GM23338 (cell line): Measurements from ENCODE around the gene AIMP1. TPM values are rescaled to one million over a fixed set of nuclear protein-coding genes. Genes with fewer than 3 reads are reported as not detected.

Experiments used
- ATAC-seq: fragments of 200-7000 bp; cut with Tn5 transposase; 3 replicates; pipeline ENCODE4 v1.9.1; 2020
- DNase-seq: peaks from one replicate; pipeline ENCODE4 v3.0.0-alpha.2; 2015; ENCODE audit warnings: low spot score
- H2AFZ ChIP-seq: fragments of 200-600 bp; sonication (generic); 2 replicates; pipeline ENCODE4 v1.8.0; 2016; ENCODE audit warnings: antibody characterized with exemption, mild to moderate bottlenecking, moderate library complexity
- H3F3A ChIP-seq: fragments of 200-600 bp; sonication (generic); replicated peaks from 2 replicates; pipeline ENCODE4 v1.8.0; 2017; ENCODE audit warnings: antibody characterized with exemption, mixed run types, low read depth
- H3K27ac ChIP-seq: fragments of 200-600 bp; sonication (generic); 2 replicates; pipeline ENCODE4 v1.6.1; 2016; ENCODE audit warnings: low read depth
- H3K27me3 ChIP-seq: fragments of 200-600 bp; sonication (generic); 2 replicates; pipeline ENCODE4 v1.8.0; 2016; ENCODE audit warnings: mild to moderate bottlenecking, mixed run types, moderate library complexity; ENCODE audit not compliant: insufficient read depth
- H3K36me3 ChIP-seq: fragments of 200-600 bp; sonication (generic); 2 replicates; pipeline ENCODE4 v1.8.0; 2016; ENCODE audit warnings: mild to moderate bottlenecking; ENCODE audit not compliant: insufficient read depth
- H3K4me1 ChIP-seq: fragments of 200-600 bp; sonication (generic); 2 replicates; pipeline ENCODE4 v1.8.0; 2016; ENCODE audit warnings: mild to moderate bottlenecking, moderate library complexity; ENCODE audit not compliant: insufficient read depth
- H3K4me2 ChIP-seq: fragments of 200-600 bp; sonication (generic); 2 replicates; pipeline ENCODE4 v1.7.1; 2017; ENCODE audit warnings: mixed run types
- H3K4me3 ChIP-seq: fragments of 200-600 bp; sonication (generic); 2 replicates; pipeline ENCODE4 v1.6.1; 2016; ENCODE audit warnings: mixed run types
- H3K79me2 ChIP-seq: fragments of 200-600 bp; sonication (generic); replicated peaks from 2 replicates; pipeline ENCODE4 v1.8.0; 2017; ENCODE audit warnings: mild to moderate bottlenecking; ENCODE audit not compliant: insufficient read depth
- H3K9me2 ChIP-seq: fragments of 200-600 bp; sonication (generic); 2 replicates; pipeline ENCODE4 v1.8.0; 2017; ENCODE audit not compliant: insufficient read depth
- H4K20me1 ChIP-seq: fragments of 200-600 bp; sonication (generic); replicated peaks from 2 replicates; pipeline ENCODE4 v1.8.0; 2017; ENCODE audit warnings: mild to moderate bottlenecking; ENCODE audit not compliant: insufficient read depth
- H3K27ac Mint-ChIP-seq: 2 replicates; pipeline ENCODE4 v1.8.0; 2020; ENCODE audit warnings: inconsistent platforms, mild to moderate bottlenecking, moderate library complexity, mixed read lengths
- H3K27me3 Mint-ChIP-seq: 3 replicates; pipeline ENCODE4 v1.8.0; 2022; ENCODE audit warnings: low read depth, mild to moderate bottlenecking, moderate library complexity, mixed read lengths, inconsistent platforms; ENCODE audit not compliant: insufficient read depth, poor library complexity
- H3K36me3 Mint-ChIP-seq: 3 replicates; pipeline ENCODE4 v1.8.0; 2021; ENCODE audit warnings: low read depth, mild to moderate bottlenecking, inconsistent platforms, moderate library complexity, mixed read lengths
- H3K4me1 Mint-ChIP-seq: 3 replicates; pipeline ENCODE4 v1.8.0; 2020; ENCODE audit warnings: mild to moderate bottlenecking, inconsistent platforms, mixed read lengths
- H3K4me3 Mint-ChIP-seq: 3 replicates; pipeline ENCODE4 v1.8.0; 2021; ENCODE audit warnings: moderate library complexity, mild to moderate bottlenecking, inconsistent platforms, mixed read lengths
- H3K9me3 Mint-ChIP-seq: 3 replicates; pipeline ENCODE4 v1.8.0; 2020; ENCODE audit warnings: moderate library complexity, mild to moderate bottlenecking, inconsistent platforms, mixed read lengths
- CREB1 ChIP-seq: fragments of 250-450 bp; sonication (Bioruptor Pico); IDR thresholded peaks from 2 replicates; pipeline ENCODE4 v1.5.0; 2020; ENCODE audit warnings: low read depth, mild to moderate bottlenecking, moderate library complexity
- ETS1 ChIP-seq: IDR thresholded peaks from 2 replicates; pipeline ENCODE4 v1.6.1; 2016; ENCODE audit warnings: antibody characterized with exemption
- EZH2 ChIP-seq: fragments of 200-600 bp; sonication (generic); IDR thresholded peaks from one replicate; pipeline ENCODE4 v1.8.0; 2017; ENCODE audit warnings: antibody characterized with exemption, mild to moderate bottlenecking, low read depth; ENCODE audit not compliant: unreplicated experiment
- EZH2phosphoT487 ChIP-seq: fragments of 200-600 bp; sonication (generic); IDR thresholded peaks from one replicate; pipeline ENCODE4 v1.8.1; 2018; ENCODE audit warnings: antibody characterized with exemption; ENCODE audit not compliant: unreplicated experiment
- JUNB ChIP-seq: IDR thresholded peaks from one replicate; pipeline ENCODE4 v1.6.1; 2016; ENCODE audit warnings: antibody characterized with exemption; ENCODE audit not compliant: unreplicated experiment
- NANOG ChIP-seq: IDR thresholded peaks from 2 replicates; pipeline ENCODE4 v1.6.1; 2016; ENCODE audit warnings: antibody characterized with exemption, borderline replicate concordance
- POLR2AphosphoS5 ChIP-seq: IDR thresholded peaks from 2 replicates; pipeline ENCODE4 v1.6.1; 2016; ENCODE audit warnings: antibody characterized with exemption, low read depth
- REST ChIP-seq: IDR thresholded peaks from one replicate; pipeline ENCODE4 v1.6.1; 2018; ENCODE audit warnings: antibody characterized with exemption; ENCODE audit not compliant: unreplicated experiment
- STAT1 ChIP-seq: IDR thresholded peaks from one replicate; pipeline ENCODE4 v1.6.1; 2016; ENCODE audit warnings: antibody characterized with exemption; ENCODE audit not compliant: unreplicated experiment
- ZNF331 ChIP-seq: fragments of 250-450 bp; sonication (Bioruptor Pico); IDR thresholded peaks from 2 replicates; pipeline ENCODE4 v1.5.0; 2020; ENCODE audit warnings: low read depth, mild to moderate bottlenecking, moderate library complexity
- ZNF462 ChIP-seq: fragments of 250-450 bp; sonication (Bioruptor Pico); IDR thresholded peaks from 2 replicates; pipeline ENCODE4 v1.5.0; 2020; ENCODE audit warnings: mild to moderate bottlenecking, moderate library complexity
- polyA plus RNA-seq: library from polyadenylated mRNA; unstranded; fragments of >200 nt; fragmentation: Nextera tagmentation; extraction: Ambion mirVana; gene quantifications from 2 replicates; pipeline ENCODE4 v1.2.1, GENCODE V29; 2016
- total RNA-seq: library from RNA; depleted of rRNA; stranded (reverse); fragments of >200 nt; shearing (Covaris generic); gene quantifications from 2 replicates; pipeline ENCODE4 v1.2.3, GENCODE V29; 2014

Gene AIMP1
- total and polyA plus RNA-seq, 2 experiments from 2014 or later = 34.5 to 200 TPM

GRCh38 chr4:106339431-106339830, 23.1 kb downstream of the AIMP1 start:
- H3K79me2 ChIP-seq = peaks cover 29% of the 10 kb centered on the region
- H3K4me1 Mint-ChIP-seq = peaks cover 5% of the 10 kb centered on the region; the same call in 2 of the 3 replicates
- no peaks in the 10 kb centered on the region for H3F3A ChIP-seq
- peaks cover 46% of the 10 kb centered on the region for H3K36me3 Mint-ChIP-seq
- peaks cover 4% of the 10 kb centered on the region; the same call in 1 of the 2 replicates for H3K4me1 ChIP-seq
- H2AFZ ChIP-seq = no peak overlapping the region
- H3K4me3 ChIP-seq = no peak overlapping the region
- H3K4me2 ChIP-seq = no peak overlapping the region
- 0 out of 2 replicates have a peak, but pooled peaks cover under 1% of the 10 kb centered on the region for H4K20me1 ChIP-seq
- no peaks in the 10 kb centered on the region for H3K9me2 ChIP-seq
- no peak for TF ChIP-seq ETS1
- no peak for TF ChIP-seq NANOG
- TF ChIP-seq CREB1 (CRISPR knock-in tag) = no peak
- no peak for TF ChIP-seq ZNF331
- no peak for TF ChIP-seq POLR2AphosphoS5
- TF ChIP-seq STAT1 = no peak
- no peak for TF ChIP-seq JUNB
- TF ChIP-seq EZH2phosphoT487 = no peak
- ATAC-seq (no peak), DNase-seq (no peak)
- H3K27ac Mint-ChIP-seq = no peak overlapping the region
- no peaks in the 10 kb centered on the region for H3K27me3 ChIP-seq
- no peak overlapping the region for H3K27ac ChIP-seq
- peaks cover 7% of the 10 kb centered on the region; the same call in 2 of the 3 replicates for H3K9me3 Mint-ChIP-seq
- peaks cover 15% of the 10 kb centered on the region for H3K36me3 ChIP-seq
- H3K27me3 Mint-ChIP-seq = no peaks in the 10 kb centered on the region
- H3K4me3 Mint-ChIP-seq = no peak overlapping the region

GRCh38 chr4:106340774-106341173, 24.4 kb downstream of the AIMP1 start:
- peaks cover 7% of the 10 kb centered on the region; the same call in 2 of the 3 replicates for H3K9me3 Mint-ChIP-seq
- no peak overlapping the region for H3K4me2 ChIP-seq
- H3K27me3 ChIP-seq = no peaks in the 10 kb centered on the region
- no peak overlapping the region for H3K27ac Mint-ChIP-seq
- H3K36me3 ChIP-seq = peaks cover 15% of the 10 kb centered on the region
- peaks cover 29% of the 10 kb centered on the region for H3K79me2 ChIP-seq
- no peak overlapping the region for H3K4me3 ChIP-seq
- no peaks in the 10 kb centered on the region for H3K27me3 Mint-ChIP-seq
- H3K4me1 ChIP-seq = peaks cover 4% of the 10 kb centered on the region; the same call in 1 of the 2 replicates
- peaks cover 40% of the 10 kb centered on the region for H3K36me3 Mint-ChIP-seq
- H2AFZ ChIP-seq = no peak overlapping the region
- TF ChIP-seq REST = no peak
- no peak for TF ChIP-seq EZH2
- TF ChIP-seq ZNF462 (CRISPR knock-in tag) = no peak
- TF ChIP-seq ZNF331 = no peak
- H3K4me1 Mint-ChIP-seq = peaks cover 8% of the 10 kb centered on the region; the same call in 2 of the 3 replicates
- ATAC-seq (no peak), DNase-seq (no peak)
- H4K20me1 ChIP-seq = 0 out of 2 replicates have a peak, but pooled peaks cover 5% of the 10 kb centered on the region
- no peak overlapping the region for H3K4me3 Mint-ChIP-seq
- H3F3A ChIP-seq = no peaks in the 10 kb centered on the region
- no peaks in the 10 kb centered on the region for H3K9me2 ChIP-seq
- H3K27ac ChIP-seq = no peak overlapping the region
